IMR-90 (cell line): ENCODE measurements around the gene TRIO. TPM values are rescaled to one million over a fixed set of nuclear protein-coding genes. Genes with fewer than 3 reads are reported as not detected.
A peak's percentile ranks its signal among the peaks of the same experiment; 100 is the strongest.

Experiments
- ATAC-seq: fragments of 200-7000 bp; cut with Tn5 transposase; 2 replicates; pipeline ENCODE4 v1.9.1; 2020; ENCODE audit warnings: low read depth, mild to moderate bottlenecking, moderate library complexity
- BruUV-seq: library from RNA; stranded (reverse); fragments of 400-500 nt; replicated peaks from 2 replicates; lab custom pipeline; 2021; lab: Mats Ljungman, UMichigan
- CTCF ChIA-PET: fragments of 300-600 bp; formaldehyde crosslinking; extraction: SDS; loops from one replicate; lab custom pipeline; 2021; ENCODE audit warnings: antibody characterized with exemption; lab: Yijun Ruan, JAX
- POLR2A ChIA-PET: fragments of 300-600 bp; sonication (Branson Sonifier 250); formaldehyde crosslinking; loops from one replicate; lab custom pipeline; 2022; ENCODE audit warnings: antibody characterized with exemption; ENCODE audit not compliant: unreplicated experiment; lab: Charles Lee
- DNase-seq: peaks from one replicate; pipeline ENCODE4 v3.0.0; 2013
- H2AFZ ChIP-seq: replicated peaks from 2 replicates; pipeline ENCODE3; 2013; ENCODE audit warnings: low read length, mild to moderate bottlenecking; ENCODE audit not compliant: poor library complexity
- H2AK5ac ChIP-seq: 2 replicates; pipeline ENCODE4 v1.6.1; 2013; ENCODE audit warnings: low read depth, low read length, inconsistent platforms
- H2AK9ac ChIP-seq: replicated peaks from 2 replicates; pipeline ENCODE3; 2013; ENCODE audit warnings: mild to moderate bottlenecking, low read depth, low read length, moderate library complexity; ENCODE audit not compliant: poor library complexity
- H2BK120ac ChIP-seq: 2 replicates; pipeline ENCODE4 v1.6.1; 2013; ENCODE audit warnings: low read depth, low read length, inconsistent platforms
- H2BK15ac ChIP-seq: 3 replicates; pipeline ENCODE4 v1.6.1; 2013; ENCODE audit warnings: low read depth, low read length, inconsistent platforms
- H2BK20ac ChIP-seq: 2 replicates; pipeline ENCODE4 v1.6.1; 2013; ENCODE audit warnings: low read depth, mild to moderate bottlenecking, inconsistent platforms, low read length, moderate library complexity
- H2BK5ac ChIP-seq: 2 replicates; pipeline ENCODE4 v1.6.1; 2013; ENCODE audit warnings: mild to moderate bottlenecking, low read depth, low read length, inconsistent platforms; ENCODE audit not compliant: poor library complexity, severe bottlenecking
- H3K14ac ChIP-seq: replicated peaks from 2 replicates; pipeline ENCODE4 v1.6.1; 2013; ENCODE audit warnings: low read depth, low read length, inconsistent platforms
- H3K18ac ChIP-seq: 2 replicates; pipeline ENCODE4 v1.6.1; 2013; ENCODE audit warnings: low read depth, low read length, control low read depth
- H3K23ac ChIP-seq: 2 replicates; pipeline ENCODE4 v1.6.1; 2013; ENCODE audit warnings: low read depth, low read length, inconsistent platforms
- H3K27ac ChIP-seq: 2 replicates; pipeline ENCODE4 v1.5.1; 2013; ENCODE audit warnings: mild to moderate bottlenecking, control low read depth, low read length; ENCODE audit not compliant: insufficient read depth
- H3K27me3 ChIP-seq: 2 replicates; pipeline ENCODE4 v1.6.1; 2013; ENCODE audit warnings: low read length; ENCODE audit not compliant: control insufficient read depth, insufficient read depth
- H3K36me3 ChIP-seq: 2 replicates; pipeline ENCODE4 v1.6.1; 2013; ENCODE audit warnings: low read length, mixed read lengths; ENCODE audit not compliant: control insufficient read depth, insufficient read depth
- H3K4ac ChIP-seq: 2 replicates; pipeline ENCODE4 v1.6.1; 2013; ENCODE audit warnings: low read depth, low read length, inconsistent platforms
- H3K4me1 ChIP-seq: 2 replicates; pipeline ENCODE4 v1.6.1; 2013; ENCODE audit warnings: low read length, mixed read lengths; ENCODE audit not compliant: control insufficient read depth, insufficient read depth
- H3K4me2 ChIP-seq: 2 replicates; pipeline ENCODE4 v1.6.1; 2013; ENCODE audit warnings: low read depth, mild to moderate bottlenecking, control low read depth, low read length, moderate library complexity
- H3K4me3 ChIP-seq: 2 replicates; pipeline ENCODE4 v1.5.1; 2013; ENCODE audit warnings: low read depth, mild to moderate bottlenecking, control low read depth, low read length, moderate library complexity; ENCODE audit not compliant: insufficient read depth
- H3K56ac ChIP-seq: 2 replicates; pipeline ENCODE4 v1.6.1; 2013; ENCODE audit warnings: low read length, inconsistent platforms; ENCODE audit not compliant: insufficient read depth; ENCODE audit errors: extremely low read depth
- H3K79me1 ChIP-seq, 2 experiments: 2 replicates each; pipeline ENCODE4 v1.6.1; 2013; ENCODE audit warnings: low read length in 2 of 2, inconsistent platforms in 1 of 2, low read depth in 1 of 2
- H3K9ac ChIP-seq: 2 replicates; pipeline ENCODE4 v1.6.1; 2013; ENCODE audit warnings: low read depth, low read length, control low read depth
- H3K9me1 ChIP-seq: 2 replicates; pipeline ENCODE4 v1.6.1; 2013; ENCODE audit warnings: low read length, inconsistent platforms; ENCODE audit not compliant: insufficient read depth
- H3K9me3 ChIP-seq: 2 replicates; pipeline ENCODE4 v1.6.1; 2013; ENCODE audit warnings: low read length; ENCODE audit not compliant: control insufficient read depth, insufficient read depth
- H4K20me1 ChIP-seq: 2 replicates; pipeline ENCODE4 v1.6.1; 2013; ENCODE audit warnings: low read length, inconsistent platforms; ENCODE audit not compliant: insufficient read depth
- H4K5ac ChIP-seq: 2 replicates; pipeline ENCODE4 v1.6.1; 2013; ENCODE audit warnings: mild to moderate bottlenecking, low read depth, low read length, control low read depth
- H4K8ac ChIP-seq, 2 experiments: 2 replicates each; pipeline ENCODE4 v1.6.1; 2013; ENCODE audit warnings: low read depth in 2 of 2, low read length in 2 of 2, control low read depth in 1 of 2, inconsistent platforms in 1 of 2
- H4K91ac ChIP-seq: 2 replicates; pipeline ENCODE4 v1.6.1; 2013; ENCODE audit warnings: low read depth, low read length, inconsistent platforms; ENCODE audit not compliant: insufficient read depth
- BHLHE40 ChIP-seq: fragments of 150-350 bp; IDR thresholded peaks from 2 replicates; pipeline ENCODE4 v1.6.1; 2016; ENCODE audit warnings: mild to moderate bottlenecking, low read depth, low read length
- CEBPB ChIP-seq: IDR thresholded peaks from 2 replicates; pipeline ENCODE4 v1.6.1; 2012; ENCODE audit warnings: low read depth, low read length, improper control_type of control experiment
- CHD1 ChIP-seq: IDR thresholded peaks from 2 replicates; pipeline ENCODE4 v1.6.1; 2012; ENCODE audit warnings: low read depth, low read length, improper control_type of control experiment
- CTCF ChIP-seq: conservative IDR thresholded peaks from 2 replicates; pipeline ENCODE4 v1.5.1; 2012; ENCODE audit warnings: mild to moderate bottlenecking, low read depth, low read length, improper control_type of control experiment
- ELK1 ChIP-seq: fragments of 150-350 bp; IDR thresholded peaks from 2 replicates; pipeline ENCODE4 v1.6.1; 2016; ENCODE audit warnings: low read depth, mild to moderate bottlenecking, low read length, moderate library complexity, borderline replicate concordance
- FOS ChIP-seq: fragments of 150-350 bp; IDR thresholded peaks from 2 replicates; pipeline ENCODE4 v1.6.1; 2016; ENCODE audit warnings: low read depth, low read length
- MAFK ChIP-seq: IDR thresholded peaks from 2 replicates; pipeline ENCODE4 v1.6.1; 2012; ENCODE audit warnings: low read depth, low read length, improper control_type of control experiment
- MAZ ChIP-seq: IDR thresholded peaks from 2 replicates; pipeline ENCODE4 v1.6.1; 2012; ENCODE audit warnings: low read depth, mild to moderate bottlenecking, low read length, improper control_type of control experiment, moderate library complexity, borderline replicate concordance
- MXI1 ChIP-seq: IDR thresholded peaks from 2 replicates; pipeline ENCODE4 v1.6.1; 2012; ENCODE audit warnings: low read depth, mild to moderate bottlenecking, low read length, moderate library complexity, borderline replicate concordance
- NFE2L2 ChIP-seq: fragments of 150-350 bp; IDR thresholded peaks from 2 replicates; pipeline ENCODE4 v1.6.1; 2016; ENCODE audit warnings: low read depth, mild to moderate bottlenecking, low read length
- POLR2A ChIP-seq: IDR thresholded peaks from 2 replicates; pipeline ENCODE4 v1.6.1; 2012; ENCODE audit warnings: mild to moderate bottlenecking, low read depth, low read length
- RAD21 ChIP-seq: IDR thresholded peaks from 2 replicates; pipeline ENCODE4 v1.6.1; 2012; ENCODE audit warnings: low read length, improper control_type of control experiment
- RCOR1 ChIP-seq: IDR thresholded peaks from 2 replicates; pipeline ENCODE4 v1.6.1; 2012; ENCODE audit warnings: mild to moderate bottlenecking, low read length, improper control_type of control experiment; ENCODE audit not compliant: insufficient replicate concordance
- RFX5 ChIP-seq: IDR thresholded peaks from 2 replicates; pipeline ENCODE4 v1.8.0; 2012; ENCODE audit warnings: low read depth, mild to moderate bottlenecking, low read length, moderate library complexity
- SMC3 ChIP-seq: fragments of 150-350 bp; IDR thresholded peaks from 2 replicates; pipeline ENCODE4 v1.6.1; 2016; ENCODE audit warnings: low read depth, mild to moderate bottlenecking, antibody characterized with exemption, low read length, moderate library complexity
- USF2 ChIP-seq: fragments of 150-350 bp; IDR thresholded peaks from 2 replicates; pipeline ENCODE4 v1.6.1; 2017; ENCODE audit warnings: mild to moderate bottlenecking, antibody characterized with exemption, low read length, low read depth
- WGBS, 2 experiments: methylation state at CpG; one replicate each; pipeline versions ENCODE4 v1.1.5 to v1.1.7; 2013; ENCODE audit warnings: missing lambda C conversion rate in 2 of 2; ENCODE audit not compliant: insufficient read length in 1 of 2; ENCODE audit errors: extremely low coverage in 2 of 2; 5-methylcytosine and 5-hydroxymethylcytosine counted together
- dilution Hi-C: fragments of 300-500 bp; cut with HindIII; formaldehyde crosslinking; loops from one replicate; pipeline ENCODE4 v1.14.3; 2018; ENCODE audit warnings: low sequenced_read_pairs; ENCODE audit not compliant: unreplicated experiment
- in situ Hi-C: fragments of 300-500 bp; cut with MboI; formaldehyde crosslinking; loops from 3 replicates; pipeline ENCODE4 v1.14.3; 2019; ENCODE audit warnings: low sequenced_read_pairs, inconsistent platforms, mixed read lengths
- intact Hi-C: fragments of 100-400 bp; cut with micrococcal nuclease; formaldehyde crosslinking; loops from 2 replicates; pipeline ENCODE4 v1.10.0; 2022
- polyA plus RNA-seq, 3 experiments: library from polyadenylated mRNA; depleted of rRNA; stranded (reverse); fragments of >200 nt; gene quantifications; 2 replicates each; pipeline ENCODE4 v1.2.3, GENCODE V29; 2012; ENCODE audit warnings: low replicate concordance in 1 of 3
- total RNA-seq: library from RNA; depleted of rRNA; stranded (reverse); fragments of >200 nt; gene quantifications from 2 replicates; pipeline ENCODE4 v1.2.3, GENCODE V29; 2012

TRIO gene
- total and polyA plus RNA-seq, 2 of the 4 experiments (the other 2 are of a cell fraction): 206 to 522 TPM

- Histone ChIP-seq H3K4me2 (no peak overlapping the region), H3K4me3 (no peak overlapping the region), H3K56ac (no peak overlapping the region), H2BK5ac (peak overlapping the region; percentile 3), H3K18ac (no peak overlapping the region), H3K4me1 (peaks cover 39% of the 10 kb centered on the region), H4K8ac (no peak overlapping the region), H3K9me1 (peaks cover 40% of the 10 kb centered on the region), H3K27me3 (no peaks in the 10 kb centered on the region), H4K91ac (no peak overlapping the region), H2BK120ac (no peak overlapping the region), H4K20me1 (peaks cover 91% of the 10 kb centered on the region), H3K36me3 (peaks cover 35% of the 10 kb centered on the region), H2BK15ac (no peak overlapping the region), H3K4ac (no peak overlapping the region), H3K27ac (peak overlapping the region; percentile 61; the same call in 1 of the 2 replicates), H2AK5ac (no peak overlapping the region), H2AK9ac (no peak overlapping the region), H2AFZ (no peak overlapping the region), H4K5ac (no peak overlapping the region), H3K9me3 (no peaks in the 10 kb centered on the region), H3K79me1 (peaks cover 38 to 88% of the 10 kb centered on the region in 2 experiments), H3K14ac (no peak overlapping the region), H3K23ac (no peak overlapping the region), H3K9ac (no peak overlapping the region), H2BK20ac (no peak overlapping the region)
- dilution Hi-C loops (no loop called here), in situ Hi-C loops (no loop called here), intact Hi-C loops (no loop called here)
- DNase-seq (peak; percentile 92), ATAC-seq (peak; percentile 71)
- no peak for TF ChIP-seq MAFK
- no peak for TF ChIP-seq ELK1
- TF ChIP-seq MXI1: no peak
- no peak for TF ChIP-seq RCOR1
- no peak for TF ChIP-seq RFX5
- TF ChIP-seq MAZ: no peak
- TF ChIP-seq FOS: 0 out of 2 replicates have a peak, but pooled peaks have one; percentile 47
- peak; percentile 39; the same call in 1 of the 2 replicates for TF ChIP-seq BHLHE40
- no peak for TF ChIP-seq CTCF
- no peak for TF ChIP-seq CHD1
- no peak for TF ChIP-seq SMC3
- peak; percentile 63 for TF ChIP-seq USF2
- TF ChIP-seq POLR2A: 0 out of 2 replicates have a peak, but pooled peaks have one; percentile 9
- no peak for TF ChIP-seq NFE2L2
- no peak for TF ChIP-seq CEBPB
- TF ChIP-seq RAD21: no peak
- CTCF ChIA-PET: no interaction called here
- WGBS, 2 experiments: 95% methylated on average over 4 of the region's 11 CpGs; no CpG with 5 or more reads in 1 of the 2 experiments
- POLR2A ChIA-PET: no interaction called here
- BruUV-seq: no TSS peak
Observed at GRCh38 chr5:14450018-14450524, 306.9 kb downstream of the TRIO start.
